Stimulated activated memory B cell treated with anti-CD40 and anti-IgM and Interleukin-4, amounts not matched to agents 10 μg/mL and 1 μg/mL and 100 μg/mL, for 72 hours (primary cell): ENCODE data around the gene RAB44.
"Not testable (repeated sequence)": the region's sequence is repeated elsewhere in the genome, so short reads cannot be mapped to it uniquely, and the experiment has no call there.

Experiments used
- ATAC-seq: fragments of 150-1000 bp; cut with Tn5 transposase; 2 replicates; pipeline ENCODE4 v1.10.0; 2021
- H3K27ac Mint-ChIP-seq: one replicate; pipeline ENCODE4 v1.8.0; 2022; ENCODE audit warnings: mild to moderate bottlenecking, mixed read lengths
- H3K27me3 Mint-ChIP-seq: one replicate; pipeline ENCODE4 v1.8.0; 2022; ENCODE audit warnings: mixed read lengths
- H3K36me3 Mint-ChIP-seq: one replicate; pipeline ENCODE4 v1.8.0; 2022; ENCODE audit warnings: mixed read lengths
- H3K4me1 Mint-ChIP-seq: one replicate; pipeline ENCODE4 v1.8.0; 2022; ENCODE audit warnings: mixed read lengths
- H3K4me3 Mint-ChIP-seq: one replicate; pipeline ENCODE4 v1.8.0; 2022; ENCODE audit warnings: mild to moderate bottlenecking, moderate library complexity, mixed read lengths
- H3K9me3 Mint-ChIP-seq: one replicate; pipeline ENCODE4 v1.8.0; 2022; ENCODE audit warnings: mixed read lengths

The RAB44 gene

DNA sequence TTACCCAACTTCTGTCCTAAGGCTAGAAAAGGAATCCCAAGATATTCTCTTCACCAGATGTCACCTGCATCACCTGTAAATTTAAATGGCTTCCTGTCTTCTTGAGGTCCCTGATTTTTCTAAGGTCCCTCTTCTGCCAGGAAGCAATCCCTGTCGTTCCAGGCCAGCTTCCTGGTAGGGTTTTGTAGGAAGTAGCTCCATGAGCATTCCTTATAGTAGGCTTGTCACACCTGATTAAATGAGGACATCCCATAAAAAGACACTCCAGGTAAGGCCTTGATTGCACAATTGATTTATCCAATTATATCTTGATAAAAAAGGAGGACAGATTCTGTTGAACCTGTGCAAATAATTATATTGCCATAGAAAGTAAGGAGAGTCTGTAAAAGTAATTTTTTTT, 8.7 kb downstream of the RAB44 start:
- Mint-ChIP-seq H3K9me3 (no peaks in the 10 kb centered on the region), H3K36me3 (no peaks in the 10 kb centered on the region), H3K4me3 (no peak overlapping the region), H3K27ac (no peak overlapping the region), H3K27me3 (no peaks in the 10 kb centered on the region), H3K4me1 (peaks cover 8% of the 10 kb centered on the region)
- ATAC-seq, result no peak

DNA sequence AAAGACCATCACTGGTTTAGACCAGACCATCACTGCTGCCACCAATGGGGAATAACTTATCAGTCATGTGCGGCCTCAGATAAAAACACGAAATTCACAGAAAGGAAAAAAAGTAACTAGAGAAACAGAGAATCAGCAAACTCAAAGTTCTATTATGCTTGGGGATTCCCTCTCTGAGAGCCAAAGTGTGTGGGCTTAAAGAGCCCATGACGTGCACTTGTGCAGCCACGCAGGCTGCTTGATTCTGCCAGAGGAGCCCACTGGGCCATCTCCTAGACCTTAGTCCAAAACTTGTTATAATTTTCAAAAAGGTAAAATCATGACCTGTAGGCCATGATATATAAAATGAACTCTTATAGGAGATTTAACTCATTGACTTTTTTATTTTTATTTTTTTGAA, 15.2 kb downstream of the RAB44 start:
- ATAC-seq, result no peak
- no peaks in the 10 kb centered on the region for H3K36me3 Mint-ChIP-seq
- H3K27me3 Mint-ChIP-seq, result no peaks in the 10 kb centered on the region
- H3K4me1 Mint-ChIP-seq, result no peaks in the 10 kb centered on the region
- no peaks in the 10 kb centered on the region for H3K9me3 Mint-ChIP-seq
- H3K27ac Mint-ChIP-seq, result peak overlapping the region; percentile 39
- H3K4me3 Mint-ChIP-seq, result no peak overlapping the region

DNA sequence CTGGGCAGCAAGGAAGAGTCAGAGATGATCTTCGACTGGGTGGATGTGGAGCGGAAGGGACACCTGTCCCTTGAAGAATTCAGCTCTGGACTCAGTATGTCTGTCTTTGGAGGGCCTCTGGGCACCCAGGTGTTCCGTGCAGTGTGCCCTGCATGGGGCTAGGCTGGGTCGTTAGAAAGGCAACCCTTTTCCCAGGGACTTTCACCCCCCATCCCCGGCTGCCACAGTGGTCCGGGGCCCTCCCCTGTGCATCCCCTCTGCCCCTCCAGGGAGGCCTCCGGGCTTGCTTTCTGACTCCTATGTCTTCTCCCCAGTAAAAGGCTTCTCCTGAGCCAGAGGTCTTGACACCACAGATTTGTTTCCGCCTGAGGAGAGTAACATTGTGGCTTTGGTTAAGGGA, 16.2 kb downstream of the RAB44 start:
- Mint-ChIP-seq H3K9me3 (no peaks in the 10 kb centered on the region), H3K27ac (peak overlapping the region; percentile 39), H3K36me3 (no peaks in the 10 kb centered on the region)

DNA sequence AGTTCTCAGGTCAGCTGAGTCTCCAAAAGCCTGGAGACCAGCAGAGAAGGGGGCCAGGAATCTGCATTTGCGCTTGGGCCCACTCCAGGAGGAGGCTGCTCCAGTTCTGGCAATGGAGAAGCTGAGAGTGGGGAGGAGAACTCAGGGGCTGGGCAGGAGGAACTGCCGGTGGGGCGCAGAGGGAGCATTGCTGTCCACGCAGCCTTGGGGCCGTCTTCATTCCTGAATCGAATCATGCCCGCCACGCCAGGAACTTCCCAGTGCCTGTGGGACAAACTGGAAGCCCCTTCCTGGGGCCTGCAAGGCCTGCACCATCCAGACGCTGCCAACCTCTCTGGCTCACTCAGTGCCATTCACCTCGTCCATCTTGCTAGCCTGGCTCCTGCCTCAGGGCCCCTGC, 16.9 kb downstream of the RAB44 start:
- Mint-ChIP-seq H3K4me3 (no peak overlapping the region), H3K9me3 (no peaks in the 10 kb centered on the region), H3K27ac (no peak overlapping the region), H3K27me3 (no peaks in the 10 kb centered on the region), H3K36me3 (no peaks in the 10 kb centered on the region), H3K4me1 (peaks cover 4% of the 10 kb centered on the region)
- no peak for ATAC-seq

More for the DNA sequence above, 16.2 kb downstream of the RAB44 start:
- H3K4me1 Mint-ChIP-seq, result no peaks in the 10 kb centered on the region
- no peak overlapping the region for H3K4me3 Mint-ChIP-seq
- no peaks in the 10 kb centered on the region for H3K27me3 Mint-ChIP-seq
- no peak for ATAC-seq

DNA sequence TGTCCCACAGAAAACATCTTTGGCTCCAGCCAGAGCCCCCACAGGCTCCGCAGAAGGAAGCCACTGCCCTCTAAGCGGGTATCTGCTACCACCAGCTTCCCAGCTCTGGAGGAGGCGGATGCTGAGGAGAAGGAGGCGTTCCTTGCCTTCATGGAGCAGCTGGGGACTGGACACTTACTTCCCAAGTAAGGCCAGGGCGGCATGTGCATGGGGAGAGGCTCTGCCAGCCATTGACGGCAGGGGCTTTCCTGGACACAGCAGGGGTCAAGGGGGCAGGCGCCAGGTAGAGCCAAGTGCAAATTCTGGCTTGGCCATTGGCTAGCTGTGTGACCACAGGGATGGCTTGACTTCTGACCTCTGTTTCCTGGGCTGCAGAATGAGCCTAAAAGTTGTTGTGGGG, 17.8 kb downstream of the RAB44 start:
- no peaks in the 10 kb centered on the region for H3K27me3 Mint-ChIP-seq
- no peaks in the 10 kb centered on the region for H3K9me3 Mint-ChIP-seq
- no peak overlapping the region for H3K4me3 Mint-ChIP-seq
- ATAC-seq, result no peak
- peaks cover 14% of the 10 kb centered on the region for H3K4me1 Mint-ChIP-seq
- no peak overlapping the region for H3K27ac Mint-ChIP-seq
- no peaks in the 10 kb centered on the region for H3K36me3 Mint-ChIP-seq

DNA sequence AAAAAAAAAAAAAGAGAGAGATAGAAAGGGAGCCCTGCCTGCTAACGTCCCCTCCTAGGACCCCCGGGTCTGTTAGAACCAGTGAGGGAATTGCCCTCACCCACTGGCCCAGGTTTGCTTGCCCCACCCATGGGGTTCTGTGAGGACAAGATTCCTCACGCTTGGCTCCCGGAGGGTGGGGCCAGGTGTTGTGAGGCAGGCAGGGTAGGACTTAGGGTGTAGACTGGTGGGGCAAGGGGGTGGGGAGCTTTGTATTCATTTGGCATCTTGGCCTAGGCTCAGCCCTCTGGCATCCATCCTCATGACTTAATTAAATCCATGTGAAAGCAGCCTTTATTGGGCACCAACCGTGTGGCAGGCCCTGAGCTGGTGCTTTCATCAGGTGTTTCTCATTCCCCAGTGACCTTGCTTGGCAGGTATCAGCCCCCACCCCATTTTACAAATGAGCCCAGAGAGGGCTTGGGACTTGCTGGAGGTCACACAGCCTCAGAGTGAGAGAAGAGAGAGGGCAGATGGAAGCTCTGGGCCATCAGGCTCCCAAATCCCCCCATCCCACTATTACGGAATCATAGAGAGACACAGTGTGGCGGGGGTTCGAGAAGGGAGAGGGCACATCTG, 19.0 kb downstream of the RAB44 start:
- H3K4me1 Mint-ChIP-seq, result peaks cover 20% of the 10 kb centered on the region
- no peak overlapping the region for H3K27ac Mint-ChIP-seq
- no peaks in the 10 kb centered on the region for H3K36me3 Mint-ChIP-seq
- no peaks in the 10 kb centered on the region for H3K9me3 Mint-ChIP-seq
- H3K27me3 Mint-ChIP-seq, result no peaks in the 10 kb centered on the region
- H3K4me3 Mint-ChIP-seq, result no peak overlapping the region
- no peak for ATAC-seq

DNA sequence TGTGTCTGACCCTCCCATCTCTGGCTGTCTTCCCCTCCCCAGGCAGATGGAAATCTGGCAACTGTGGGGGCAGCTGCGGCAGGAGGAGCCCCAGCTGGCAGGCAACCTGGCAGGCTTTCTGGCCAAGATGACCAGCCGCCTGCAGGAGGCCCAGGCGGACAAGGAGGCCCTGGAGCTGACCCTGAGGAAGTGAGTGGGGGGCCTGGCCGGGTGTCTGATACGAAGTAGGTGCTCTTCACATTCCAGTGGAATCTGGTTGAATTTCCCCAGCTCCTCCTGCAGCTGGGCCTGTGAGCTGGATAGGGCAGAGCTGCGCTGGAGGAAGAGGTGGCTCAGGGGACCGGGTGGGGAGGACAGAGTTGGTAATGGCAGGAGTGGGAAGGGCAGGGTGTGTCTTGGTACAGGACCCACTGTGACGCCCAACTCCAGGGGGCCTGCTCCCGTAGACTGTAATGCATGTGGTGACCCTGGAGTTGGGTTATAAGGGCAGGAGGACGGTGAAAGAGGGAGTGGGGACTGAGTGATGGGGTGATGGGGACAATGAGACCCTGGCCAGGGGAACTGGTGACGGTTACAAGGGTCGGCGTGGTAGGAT, 19.7 kb downstream of the RAB44 start:
- Mint-ChIP-seq H3K4me1 (peaks cover 20% of the 10 kb centered on the region), H3K27ac (peak overlapping the region; percentile 9), H3K27me3 (no peaks in the 10 kb centered on the region), H3K9me3 (no peaks in the 10 kb centered on the region), H3K4me3 (no peak overlapping the region), H3K36me3 (no peaks in the 10 kb centered on the region)
- ATAC-seq, result no peak

DNA sequence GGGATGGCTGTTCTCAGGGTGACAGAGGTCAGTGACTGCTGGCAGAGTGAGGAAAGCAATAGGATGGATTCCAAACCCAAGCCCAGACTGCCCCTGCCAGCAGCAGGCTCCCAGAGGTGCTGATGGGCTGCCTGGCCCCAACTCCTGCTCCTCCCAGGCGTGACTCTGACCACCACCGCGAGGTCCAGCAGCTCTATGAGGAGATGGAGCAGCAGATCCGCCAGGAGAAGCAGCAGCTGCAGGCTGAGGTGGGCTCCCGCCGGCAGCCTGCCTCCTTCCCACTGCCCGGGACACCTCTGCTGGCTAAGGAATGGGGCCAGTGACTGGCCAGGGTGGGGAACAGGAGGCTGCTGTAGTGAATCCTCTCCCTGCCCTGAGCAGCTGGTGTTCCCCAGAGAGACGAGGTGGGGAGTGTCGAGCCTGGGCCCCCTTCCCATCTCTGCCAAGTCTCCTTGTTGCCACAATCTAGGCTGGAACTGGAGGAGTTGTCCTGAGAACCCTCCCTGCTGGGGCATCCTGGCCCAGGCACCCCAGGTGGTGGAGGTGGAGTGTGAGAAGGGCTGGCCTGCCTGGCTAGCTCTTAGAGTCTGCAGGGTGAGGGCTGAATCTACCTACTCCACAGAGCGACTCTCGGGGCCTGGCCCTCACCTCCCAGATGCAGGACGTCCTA, 20.4 kb downstream of the RAB44 start:
- H3K9me3 Mint-ChIP-seq, result no peaks in the 10 kb centered on the region
- peaks cover 20% of the 10 kb centered on the region for H3K4me1 Mint-ChIP-seq
- no peak for ATAC-seq
- no peaks in the 10 kb centered on the region for H3K27me3 Mint-ChIP-seq
- H3K27ac Mint-ChIP-seq, result peak overlapping the region; percentile 9
- no peak overlapping the region for H3K4me3 Mint-ChIP-seq
- no peaks in the 10 kb centered on the region for H3K36me3 Mint-ChIP-seq

DNA sequence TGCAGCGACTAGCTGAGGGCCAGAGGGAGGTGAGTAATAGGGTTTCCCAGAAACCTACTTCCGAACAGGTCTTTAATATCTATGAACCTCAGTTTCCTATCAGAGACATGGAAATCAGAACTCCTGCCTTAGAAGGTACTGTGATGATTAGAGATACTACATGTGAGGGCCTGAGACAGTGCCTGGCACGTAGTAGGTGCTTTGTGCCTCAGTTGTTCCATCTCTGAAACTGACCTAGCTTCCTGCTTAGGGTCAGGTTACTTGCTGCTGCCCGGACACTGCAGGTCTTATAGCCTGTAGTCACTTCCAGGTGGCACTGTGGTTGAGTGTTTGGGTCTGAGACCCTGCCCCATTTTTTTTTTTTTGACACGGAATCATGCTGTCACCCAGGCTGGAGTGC, 20.9 kb downstream of the RAB44 start:
- H3K4me3 Mint-ChIP-seq, result no peak overlapping the region
- no peaks in the 10 kb centered on the region for H3K9me3 Mint-ChIP-seq
- ATAC-seq, result no peak
- H3K36me3 Mint-ChIP-seq, result no peaks in the 10 kb centered on the region
- no peaks in the 10 kb centered on the region for H3K27me3 Mint-ChIP-seq
- peaks cover 20% of the 10 kb centered on the region for H3K4me1 Mint-ChIP-seq
- H3K27ac Mint-ChIP-seq, result no peak overlapping the region

DNA sequence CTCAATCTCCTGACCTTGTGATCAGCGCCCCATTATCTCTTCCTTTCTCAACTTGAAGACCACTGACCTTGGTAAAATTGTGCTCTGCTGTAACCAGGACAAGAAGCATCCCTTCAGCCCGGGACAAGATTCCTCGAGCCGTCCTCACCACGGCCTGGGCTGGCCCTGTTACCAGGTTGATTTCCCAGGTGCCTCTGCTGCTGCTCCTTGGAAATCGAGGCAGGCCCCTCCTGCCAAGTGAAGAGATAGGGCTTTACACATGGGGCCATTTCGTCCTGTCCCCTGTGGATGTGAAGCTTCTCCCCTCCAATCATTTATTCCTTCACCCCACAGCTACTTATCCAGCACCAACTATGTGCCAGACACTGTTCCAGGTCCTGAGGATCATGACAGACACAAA, 21.5 kb downstream of the RAB44 start:
- Mint-ChIP-seq H3K36me3 (no peaks in the 10 kb centered on the region), H3K4me1 (peaks cover 20% of the 10 kb centered on the region), H3K9me3 (no peaks in the 10 kb centered on the region), H3K27me3 (no peaks in the 10 kb centered on the region), H3K27ac (peak overlapping the region; percentile 7), H3K4me3 (no peak overlapping the region)
- no peak for ATAC-seq

DNA sequence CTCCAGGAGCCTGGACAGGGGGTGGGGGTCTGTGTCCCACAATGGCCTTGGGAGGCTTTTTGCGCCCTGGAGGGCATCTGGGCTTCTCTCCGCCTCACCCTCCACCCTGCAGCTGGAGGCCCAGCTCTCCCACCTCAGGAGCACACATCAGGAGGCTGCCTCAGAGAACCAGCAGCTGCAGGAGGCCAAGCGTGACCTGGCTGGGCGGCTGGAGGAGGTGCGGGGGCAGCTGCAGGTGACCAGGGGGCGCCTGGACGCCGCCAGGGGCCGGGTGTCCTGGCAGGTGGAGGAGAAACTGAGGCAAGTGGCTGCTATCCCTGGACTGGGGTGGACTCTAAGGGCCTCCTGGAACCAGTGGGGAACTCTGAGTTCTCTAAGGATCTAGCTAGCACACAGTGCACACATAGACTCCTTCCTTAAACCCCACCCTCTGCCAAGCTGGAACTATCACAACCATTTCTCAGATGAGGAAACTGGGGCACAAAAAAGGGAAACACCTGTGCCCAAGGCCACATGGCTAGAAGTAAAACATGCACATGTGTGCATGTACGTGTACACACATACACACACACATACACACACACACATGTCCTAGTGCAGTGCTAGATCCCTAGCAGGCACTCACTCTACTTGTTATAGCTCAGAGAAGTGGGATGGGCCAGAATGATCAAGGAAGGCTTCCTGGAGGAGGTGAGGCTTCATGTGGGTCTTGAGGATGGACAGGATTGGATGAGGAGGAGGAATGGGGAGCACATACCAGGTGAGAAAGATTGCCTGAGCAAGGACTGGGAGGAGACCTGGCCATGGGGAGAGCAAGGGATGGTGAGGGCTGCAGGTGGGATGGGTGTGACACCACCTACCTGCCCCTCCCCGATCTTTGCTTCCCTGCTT, 22.9 kb downstream of the RAB44 start:
- H3K9me3 Mint-ChIP-seq, result no peaks in the 10 kb centered on the region
- no peaks in the 10 kb centered on the region for H3K36me3 Mint-ChIP-seq
- peak; percentile 17 for ATAC-seq
- no peaks in the 10 kb centered on the region for H3K27me3 Mint-ChIP-seq
- no peak overlapping the region for H3K4me3 Mint-ChIP-seq
- peaks cover 34% of the 10 kb centered on the region for H3K4me1 Mint-ChIP-seq
- H3K27ac Mint-ChIP-seq, result peak overlapping the region; percentile 7

DNA sequence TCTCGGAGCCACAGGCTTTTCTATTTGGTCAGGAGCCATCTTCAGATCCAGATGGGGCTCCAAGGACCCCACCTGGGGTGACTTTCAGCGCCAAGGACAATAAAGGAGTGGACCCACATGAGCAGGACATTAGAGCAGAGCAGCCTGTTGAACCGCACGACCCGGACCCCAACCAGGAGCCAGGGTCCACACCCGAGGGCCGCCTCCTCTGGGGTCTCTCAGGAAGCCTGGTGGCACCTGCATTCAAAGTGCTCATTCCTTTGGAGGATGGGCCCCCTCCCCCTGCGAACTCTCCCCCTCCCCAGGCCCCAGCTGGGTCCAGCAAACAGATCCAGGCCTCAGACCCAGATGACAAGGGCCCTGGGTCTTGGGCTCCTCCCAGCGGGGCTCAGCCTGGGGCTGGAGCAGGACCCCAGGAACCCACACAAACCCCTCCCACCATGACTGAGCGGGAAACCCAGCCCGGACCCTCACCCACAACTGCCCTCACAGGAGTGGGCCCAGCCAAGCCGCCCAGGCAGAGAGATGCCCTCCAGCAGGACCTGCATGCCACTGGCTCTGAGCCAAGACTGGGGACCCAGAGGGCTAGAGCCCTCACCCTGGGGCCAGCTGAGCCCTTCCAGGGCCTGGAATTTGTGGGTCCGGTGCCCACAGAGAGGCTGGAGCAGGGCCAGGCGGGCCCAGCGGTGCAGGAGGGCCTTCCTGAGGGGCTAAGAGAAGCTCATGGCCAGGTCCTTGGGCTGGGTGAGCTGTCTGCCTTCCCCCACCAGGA, 23.9 kb downstream of the RAB44 start:
- no peaks in the 10 kb centered on the region for H3K27me3 Mint-ChIP-seq
- H3K9me3 Mint-ChIP-seq, result no peaks in the 10 kb centered on the region
- H3K4me1 Mint-ChIP-seq, result peaks cover 45% of the 10 kb centered on the region
- no peak overlapping the region for H3K4me3 Mint-ChIP-seq
- H3K36me3 Mint-ChIP-seq, result no peaks in the 10 kb centered on the region
- H3K27ac Mint-ChIP-seq, result peak overlapping the region; percentile 58
- ATAC-seq, result no peak

DNA sequence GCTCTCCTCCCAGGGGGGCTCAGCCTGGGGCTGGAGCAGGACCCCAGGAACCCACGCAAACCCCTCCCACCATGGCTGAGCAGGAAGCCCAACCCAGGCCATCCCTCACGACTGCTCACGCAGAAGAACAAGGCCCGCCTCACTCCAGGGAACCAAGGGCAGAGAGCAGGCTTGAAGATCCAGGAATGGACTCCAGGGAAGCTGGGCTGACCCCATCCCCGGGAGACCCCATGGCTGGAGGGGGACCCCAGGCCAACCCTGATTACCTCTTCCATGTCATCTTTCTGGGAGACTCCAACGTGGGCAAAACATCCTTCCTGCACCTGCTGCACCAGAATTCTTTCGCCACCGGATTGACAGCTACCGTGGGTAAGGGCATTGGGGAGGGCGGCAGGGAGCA, 24.7 kb downstream of the RAB44 start:
- peak overlapping the region; percentile 58 for H3K27ac Mint-ChIP-seq
- no peaks in the 10 kb centered on the region for H3K27me3 Mint-ChIP-seq
- no peak for ATAC-seq
- no peaks in the 10 kb centered on the region for H3K36me3 Mint-ChIP-seq
- H3K4me1 Mint-ChIP-seq, result peaks cover 53% of the 10 kb centered on the region
- no peak overlapping the region for H3K4me3 Mint-ChIP-seq
- H3K9me3 Mint-ChIP-seq, result no peaks in the 10 kb centered on the region

DNA sequence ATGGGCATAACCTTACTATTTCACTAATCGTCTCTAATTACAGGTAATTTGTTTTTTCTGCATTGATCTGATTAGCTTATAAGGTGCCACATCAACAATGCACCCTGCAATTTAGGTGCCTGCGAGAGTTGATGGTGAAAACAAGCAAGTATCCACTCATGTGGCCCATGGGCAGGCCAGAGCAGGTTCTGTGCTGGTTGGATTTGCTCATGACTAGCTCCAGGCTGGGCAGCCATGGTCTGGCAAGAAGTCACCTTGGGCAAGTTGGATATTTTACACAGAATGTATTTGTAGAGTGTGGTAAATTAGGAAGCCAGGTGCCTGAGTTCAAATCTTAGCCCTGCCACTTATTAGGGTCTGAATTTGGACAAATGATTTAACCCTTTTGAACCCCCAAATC, 25.3 kb downstream of the RAB44 start:
- no peak for ATAC-seq
- no peaks in the 10 kb centered on the region for H3K36me3 Mint-ChIP-seq
- H3K27me3 Mint-ChIP-seq, result no peaks in the 10 kb centered on the region
- H3K9me3 Mint-ChIP-seq, result peaks cover 3% of the 10 kb centered on the region
- no peak overlapping the region for H3K4me3 Mint-ChIP-seq
- peaks cover 58% of the 10 kb centered on the region for H3K4me1 Mint-ChIP-seq
- peak overlapping the region; percentile 58 for H3K27ac Mint-ChIP-seq

DNA sequence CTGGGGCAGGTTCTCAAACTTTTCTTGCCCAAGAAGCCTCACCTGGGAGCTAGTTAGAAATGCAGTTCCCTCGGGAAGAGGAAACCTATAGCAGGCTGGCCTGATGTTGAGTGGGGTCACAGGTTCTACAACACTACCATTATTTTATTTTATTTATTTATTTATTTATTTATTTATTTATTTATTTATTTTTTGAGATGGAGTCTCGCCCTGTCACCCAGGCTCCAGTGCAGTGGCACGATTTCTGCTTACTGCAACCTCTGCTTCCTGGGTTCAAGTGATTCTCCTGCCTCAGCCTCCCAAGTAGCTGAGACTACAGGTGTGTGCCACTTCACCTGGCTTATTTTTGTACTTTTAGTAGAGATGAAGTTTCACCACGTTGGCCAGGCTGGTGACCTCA, 26.4 kb downstream of the RAB44 start:
- peaks cover 69% of the 10 kb centered on the region for H3K4me1 Mint-ChIP-seq
- H3K4me3 Mint-ChIP-seq, ATAC-seq, H3K27me3 Mint-ChIP-seq, H3K36me3 Mint-ChIP-seq, H3K27ac Mint-ChIP-seq, H3K9me3 Mint-ChIP-seq: not testable (repeated sequence)
